Measurements from ENCODE around the gene CCBE1. TPM values are rescaled to one million over a fixed set of nuclear protein-coding genes. Genes with fewer than 3 reads are reported as not detected.

Gene CCBE1
- total RNA-seq, 1 donor from 2014 or later = 1.2 TPM

DNA sequence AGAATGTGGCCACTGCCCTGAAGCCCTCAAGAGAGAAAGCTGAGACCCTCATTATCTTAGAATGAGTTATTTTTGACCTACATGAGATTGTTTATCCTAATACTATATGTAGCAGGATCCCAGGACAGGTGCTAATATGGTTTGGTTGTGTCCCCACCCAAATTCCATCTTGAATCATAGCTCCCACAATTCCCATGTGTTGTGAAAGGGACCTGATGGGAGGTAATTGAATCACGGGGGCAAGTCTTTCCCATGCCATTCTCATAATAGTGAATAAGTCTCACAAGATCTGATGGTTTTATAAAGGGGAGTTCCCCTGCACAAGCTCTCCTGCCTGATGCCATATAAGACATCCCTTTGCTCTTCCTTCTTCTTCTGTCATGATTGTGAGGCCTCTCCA lies 76.8 kb downstream of the CCBE1 start:
- DNase-seq (ENCODE audit: low spot score) = no peak
- TF ChIP-seq, protein P1, sequence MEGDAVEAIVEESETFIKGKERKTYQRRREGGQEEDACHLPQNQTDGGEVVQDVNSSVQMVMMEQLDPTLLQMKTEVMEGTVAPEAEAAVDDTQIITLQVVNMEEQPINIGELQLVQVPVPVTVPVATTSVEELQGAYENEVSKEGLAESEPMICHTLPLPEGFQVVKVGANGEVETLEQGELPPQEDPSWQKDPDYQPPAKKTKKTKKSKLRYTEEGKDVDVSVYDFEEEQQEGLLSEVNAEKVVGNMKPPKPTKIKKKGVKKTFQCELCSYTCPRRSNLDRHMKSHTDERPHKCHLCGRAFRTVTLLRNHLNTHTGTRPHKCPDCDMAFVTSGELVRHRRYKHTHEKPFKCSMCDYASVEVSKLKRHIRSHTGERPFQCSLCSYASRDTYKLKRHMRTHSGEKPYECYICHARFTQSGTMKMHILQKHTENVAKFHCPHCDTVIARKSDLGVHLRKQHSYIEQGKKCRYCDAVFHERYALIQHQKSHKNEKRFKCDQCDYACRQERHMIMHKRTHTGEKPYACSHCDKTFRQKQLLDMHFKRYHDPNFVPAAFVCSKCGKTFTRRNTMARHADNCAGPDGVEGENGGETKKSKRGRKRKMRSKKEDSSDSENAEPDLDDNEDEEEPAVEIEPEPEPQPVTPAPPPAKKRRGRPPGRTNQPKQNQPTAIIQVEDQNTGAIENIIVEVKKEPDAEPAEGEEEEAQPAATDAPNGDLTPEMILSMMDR (IDR thresholded peaks at IDR 0.05; ENCODE audit: unreplicated experiment) = no peak
- no peaks in the 10 kb centered on the region for H3K36me3 Mint-ChIP-seq (ENCODE audit: low read depth, unreplicated experiment)
- H3K4me1 Mint-ChIP-seq (ENCODE audit: unreplicated experiment) = no peaks in the 10 kb centered on the region
- H3K27me3 Mint-ChIP-seq (ENCODE audit: unreplicated experiment) = peaks cover 5% of the 10 kb centered on the region
- no peak overlapping the region for H3K4me3 Mint-ChIP-seq (ENCODE audit: unreplicated experiment)
- H3K27ac Mint-ChIP-seq (ENCODE audit: unreplicated experiment) = no peak overlapping the region
- H3K9me3 Mint-ChIP-seq (ENCODE audit: unreplicated experiment) = no peaks in the 10 kb centered on the region

DNA sequence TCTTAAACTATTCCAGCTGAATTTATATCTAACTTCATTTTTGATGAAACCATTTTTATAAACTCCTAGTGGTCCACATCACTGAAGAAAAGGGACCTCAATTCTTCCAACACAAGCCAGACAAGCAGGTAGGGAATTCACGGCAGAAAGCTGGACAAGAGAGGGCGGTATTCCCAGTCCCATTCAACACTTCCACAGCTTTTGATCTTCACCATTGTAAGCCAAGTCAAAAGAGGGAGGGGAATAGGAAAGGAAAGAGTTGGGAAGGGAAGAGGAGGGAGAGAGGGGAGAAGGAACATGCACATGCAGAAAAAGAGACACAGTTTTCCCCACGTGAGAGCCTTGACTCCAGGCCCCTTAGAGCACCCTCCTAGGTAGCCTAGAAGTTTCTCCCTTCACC lies 77.4 kb downstream of the CCBE1 start:
- Mint-ChIP-seq H3K9me3 (ENCODE audit: unreplicated experiment) (no peaks in the 10 kb centered on the region), H3K27ac (ENCODE audit: unreplicated experiment) (no peak overlapping the region), H3K36me3 (ENCODE audit: low read depth, unreplicated experiment) (no peaks in the 10 kb centered on the region), H3K4me3 (ENCODE audit: unreplicated experiment) (no peak overlapping the region), H3K27me3 (ENCODE audit: unreplicated experiment) (peaks cover 5% of the 10 kb centered on the region), H3K4me1 (ENCODE audit: unreplicated experiment) (no peaks in the 10 kb centered on the region)
- TF ChIP-seq, protein P1 (IDR thresholded peaks at IDR 0.05; ENCODE audit: unreplicated experiment) = no peak
- no peak for DNase-seq (ENCODE audit: low spot score)

DNA sequence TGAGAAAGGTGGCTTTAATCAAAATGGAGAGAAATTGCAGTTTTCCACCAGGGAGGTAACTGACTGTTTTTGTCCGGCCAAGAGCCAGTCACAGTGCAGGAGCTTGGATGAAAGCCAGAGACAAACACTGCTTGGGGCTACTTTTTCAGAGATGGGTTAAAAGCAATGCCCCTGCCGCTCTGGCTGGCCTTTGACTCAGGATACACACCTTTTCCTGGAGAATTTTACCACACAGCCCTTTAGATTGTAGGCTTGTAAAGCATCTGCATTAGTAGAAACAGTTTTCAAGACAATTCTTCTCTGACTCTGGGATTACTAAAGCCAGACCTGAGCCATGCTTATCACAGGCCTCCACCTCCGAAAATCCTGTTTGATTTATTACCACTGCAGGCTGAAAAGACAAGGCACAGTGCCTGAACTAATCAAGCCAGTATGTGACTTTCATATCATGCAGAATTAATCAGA lies 79.7 kb downstream of the CCBE1 start:
- H3K27ac Mint-ChIP-seq (ENCODE audit: unreplicated experiment) = no peak overlapping the region
- TF ChIP-seq, protein P1 (IDR thresholded peaks at IDR 0.05; ENCODE audit: unreplicated experiment) = no peak
- no peak overlapping the region for H3K4me3 Mint-ChIP-seq (ENCODE audit: unreplicated experiment)
- H3K9me3 Mint-ChIP-seq (ENCODE audit: unreplicated experiment) = no peaks in the 10 kb centered on the region
- H3K4me1 Mint-ChIP-seq (ENCODE audit: unreplicated experiment) = no peaks in the 10 kb centered on the region
- no peak for DNase-seq (ENCODE audit: low spot score)
- no peaks in the 10 kb centered on the region for H3K36me3 Mint-ChIP-seq (ENCODE audit: low read depth, unreplicated experiment)
- H3K27me3 Mint-ChIP-seq (ENCODE audit: unreplicated experiment) = peaks cover 5% of the 10 kb centered on the region

DNA sequence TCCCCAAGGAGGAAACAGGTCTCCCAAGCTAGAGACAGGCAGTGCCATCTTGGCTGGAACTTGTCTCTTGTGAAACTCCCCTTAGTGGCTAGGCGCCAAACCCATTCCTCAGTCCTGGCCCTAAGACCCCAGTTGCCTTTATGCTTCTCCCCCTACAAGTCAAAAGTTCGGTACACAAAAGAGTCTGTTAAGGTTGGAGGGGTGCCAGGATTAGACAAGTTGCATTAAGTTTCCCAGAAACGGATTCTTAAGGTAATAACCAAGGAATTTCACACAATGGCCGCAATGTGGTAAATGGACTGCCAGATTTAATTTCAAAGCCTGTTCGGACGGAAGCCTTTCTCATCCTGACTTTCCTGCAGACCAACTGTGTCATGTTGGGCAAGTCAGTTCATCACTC lies 80.7 kb downstream of the CCBE1 start:
- no peak for DNase-seq (ENCODE audit: low spot score)
- Mint-ChIP-seq H3K4me1 (ENCODE audit: unreplicated experiment) (no peaks in the 10 kb centered on the region), H3K4me3 (ENCODE audit: unreplicated experiment) (no peak overlapping the region)

DNA sequence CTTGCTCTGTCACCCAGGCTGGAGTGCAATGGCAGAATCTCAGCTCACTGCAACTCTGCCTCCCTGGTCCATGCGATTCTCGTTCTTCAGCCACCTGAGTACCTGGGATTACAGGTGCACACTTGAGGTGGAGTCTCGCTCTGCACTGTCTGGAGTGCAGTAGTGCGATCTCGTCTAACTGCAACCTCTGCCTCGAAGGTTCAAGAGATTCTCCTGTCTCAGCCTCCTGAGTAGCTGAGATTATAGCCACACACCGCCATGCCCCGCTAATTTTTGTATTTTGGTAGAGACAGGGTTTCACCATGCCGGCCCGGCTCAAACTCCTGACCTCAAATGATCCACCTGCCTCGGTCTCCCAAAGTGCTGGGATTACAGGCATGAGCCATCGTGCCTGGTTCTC lies 83.3 kb downstream of the CCBE1 start:
- H3K4me3 Mint-ChIP-seq (ENCODE audit: unreplicated experiment) = no peak overlapping the region
- DNase-seq (ENCODE audit: low spot score) = no peak
- no peak overlapping the region for H3K27ac Mint-ChIP-seq (ENCODE audit: unreplicated experiment)
- H3K9me3 Mint-ChIP-seq (ENCODE audit: unreplicated experiment) = no peaks in the 10 kb centered on the region
- TF ChIP-seq, protein P1 (IDR thresholded peaks at IDR 0.05; ENCODE audit: unreplicated experiment) = no peak
- peaks cover 4% of the 10 kb centered on the region for H3K27me3 Mint-ChIP-seq (ENCODE audit: unreplicated experiment)
- no peaks in the 10 kb centered on the region for H3K36me3 Mint-ChIP-seq (ENCODE audit: low read depth, unreplicated experiment)
- H3K4me1 Mint-ChIP-seq (ENCODE audit: unreplicated experiment) = no peaks in the 10 kb centered on the region

More for the DNA sequence above, 80.7 kb downstream of the CCBE1 start:
- H3K27ac Mint-ChIP-seq (ENCODE audit: unreplicated experiment) = no peak overlapping the region
- H3K27me3 Mint-ChIP-seq (ENCODE audit: unreplicated experiment) = peaks cover 4% of the 10 kb centered on the region
- no peaks in the 10 kb centered on the region for H3K36me3 Mint-ChIP-seq (ENCODE audit: low read depth, unreplicated experiment)
- no peaks in the 10 kb centered on the region for H3K9me3 Mint-ChIP-seq (ENCODE audit: unreplicated experiment)
- TF ChIP-seq, protein P1 (IDR thresholded peaks at IDR 0.05; ENCODE audit: unreplicated experiment) = no peak
